ENCODE data around the gene SSTR1. TPM values are rescaled to one million over a fixed set of nuclear protein-coding genes. Genes with fewer than 3 reads are reported as not detected.

Gene SSTR1
- total RNA-seq, 1 experiment from 2014 or later = 7.7 TPM

- DNase-seq (ENCODE audit: low read depth) = no peak
Measured at GRCh38 chr14:38202444-38203191, 5.1 kb upstream of the SSTR1 start.

- DNase-seq (ENCODE audit: low read depth) = no peak
Measured at GRCh38 chr14:38203929-38204718, 3.6 kb upstream of the SSTR1 start.

- no peak for DNase-seq (ENCODE audit: low read depth)
Measured at GRCh38 chr14:38204719-38205115, 3.0 kb upstream of the SSTR1 start.

DNA sequence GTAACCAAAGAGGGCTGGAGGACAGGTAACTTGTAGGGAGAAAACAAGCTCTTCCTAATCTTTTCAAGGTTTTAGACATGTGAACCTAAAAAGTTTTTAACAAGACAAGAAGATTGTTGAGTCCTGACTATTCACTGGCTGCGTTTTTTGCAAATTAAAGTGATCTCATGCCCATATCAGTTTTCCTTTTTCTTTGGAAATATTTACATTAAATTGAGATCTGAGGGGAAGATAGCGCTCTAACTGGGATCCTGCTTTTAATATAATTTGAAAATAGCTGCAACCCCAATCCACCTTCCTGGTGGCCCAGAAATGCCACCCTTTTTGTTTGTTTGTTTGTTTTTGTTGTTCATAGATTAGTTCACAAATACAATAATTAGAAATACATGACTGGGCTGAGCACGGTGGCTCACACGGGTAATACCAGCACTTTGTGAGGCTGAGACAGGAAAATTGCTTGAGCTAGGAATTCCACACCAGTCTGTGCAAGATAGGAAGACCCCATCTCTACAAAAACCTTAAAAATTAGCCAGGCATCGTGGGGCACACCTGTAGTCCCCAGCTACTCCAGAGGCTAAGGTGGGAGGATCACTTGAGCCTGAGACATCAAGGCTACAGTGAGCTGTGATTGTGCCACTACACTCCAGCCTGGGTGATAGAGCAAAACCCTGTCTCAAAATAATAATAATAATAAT is 2.4 kb upstream of the SSTR1 start:
- DNase-seq (ENCODE audit: low read depth) = no peak

- no peak for DNase-seq (ENCODE audit: low read depth)
Measured at GRCh38 chr14:38205949-38206665, 1.6 kb upstream of the SSTR1 start.

DNA sequence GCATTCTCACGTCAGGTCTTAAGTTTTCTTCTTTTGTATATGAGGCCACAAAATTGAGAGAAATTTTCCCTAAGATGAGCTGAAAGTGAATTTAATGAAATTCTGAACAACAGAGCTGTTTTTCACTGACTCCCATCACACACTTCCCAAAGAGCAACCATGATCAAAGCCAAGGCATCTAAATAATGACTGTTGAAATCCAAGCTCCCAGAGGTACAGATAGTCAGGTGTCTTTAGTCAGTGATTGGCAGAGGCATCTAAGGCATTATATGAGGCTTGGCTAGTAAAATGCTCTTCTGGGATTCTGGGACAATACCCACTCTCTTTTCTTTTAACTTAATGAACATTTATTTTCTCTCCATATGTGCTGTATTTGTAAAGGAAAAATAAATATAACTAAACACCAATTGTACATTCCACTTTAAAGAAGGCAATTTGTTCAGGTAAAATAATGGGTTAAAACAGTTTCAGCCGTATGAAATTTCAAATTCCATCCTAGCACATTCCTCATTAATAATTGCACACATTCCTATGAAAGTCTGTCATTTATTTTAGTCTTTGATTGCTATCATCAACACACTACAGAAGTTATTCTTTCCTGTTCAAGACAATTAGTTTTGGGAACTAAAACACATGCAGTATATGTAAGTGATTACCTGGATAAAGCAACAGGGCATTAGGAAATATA is 871 bp upstream of the SSTR1 start:
- DNase-seq (ENCODE audit: low read depth) = no peak

DNA sequence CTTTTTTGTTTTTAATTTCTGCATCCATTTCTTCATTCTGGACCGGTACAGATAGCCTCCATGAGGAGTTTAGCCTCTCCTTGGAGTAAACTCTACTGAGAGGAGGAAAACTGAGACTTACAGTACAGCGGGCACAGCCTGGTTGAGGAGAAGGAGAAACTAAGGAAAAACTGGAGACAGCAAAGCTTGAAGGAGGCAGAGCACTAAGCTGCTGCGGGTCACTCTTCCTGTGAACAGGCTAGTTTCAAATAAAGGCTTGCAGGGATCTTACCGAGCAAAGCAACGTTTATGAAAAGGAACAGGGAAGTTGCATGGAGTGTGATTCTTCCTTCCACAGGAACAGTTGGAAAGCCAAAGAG is 348 bp upstream of the SSTR1 start:
- no peak for DNase-seq (ENCODE audit: low read depth)

DNA sequence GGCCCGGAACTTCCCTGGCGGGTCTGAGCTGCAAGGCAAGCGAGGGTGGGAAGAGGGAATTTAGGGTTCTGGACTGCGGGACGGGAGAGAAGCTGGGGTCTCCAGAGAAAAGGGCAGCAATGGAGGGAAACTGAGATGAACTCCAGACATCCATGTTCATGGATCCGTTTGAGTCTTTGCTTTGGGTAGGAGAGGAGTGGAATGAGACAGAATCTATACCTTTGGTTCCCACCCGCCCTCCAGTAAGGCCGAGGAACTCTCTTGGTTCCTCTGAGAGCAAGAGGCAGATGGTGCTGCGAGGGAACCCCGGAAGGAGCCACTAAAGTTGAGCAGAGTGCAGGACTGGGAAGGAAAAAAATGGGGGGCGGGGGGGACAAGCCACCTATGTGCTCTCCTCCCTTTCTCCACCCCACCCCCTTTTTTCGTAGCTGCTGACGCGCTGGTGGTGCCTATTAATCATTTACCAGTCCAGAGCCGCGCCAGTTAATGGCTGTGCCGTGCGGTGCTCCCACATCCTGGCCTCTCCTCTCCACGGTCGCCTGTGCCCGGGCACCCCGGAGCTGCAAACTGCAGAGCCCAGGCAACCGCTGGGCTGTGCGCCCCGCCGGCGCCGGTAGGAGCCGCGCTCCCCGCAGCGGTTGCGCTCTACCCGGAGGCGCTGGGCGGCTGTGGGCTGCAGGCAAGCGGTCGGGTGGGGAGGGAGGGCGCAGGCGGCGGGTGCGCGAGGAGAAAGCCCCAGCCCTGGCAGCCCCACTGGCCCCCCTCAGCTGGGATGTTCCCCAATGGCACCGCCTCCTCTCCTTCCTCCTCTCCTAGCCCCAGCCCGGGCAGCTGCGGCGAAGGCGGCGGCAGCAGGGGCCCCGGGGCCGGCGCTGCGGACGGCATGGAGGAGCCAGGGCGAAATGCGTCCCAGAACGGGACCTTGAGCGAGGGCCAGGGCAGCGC is 1.2 kb downstream of the SSTR1 start:
- peak; percentile 76 for DNase-seq (ENCODE audit: low read depth)

DNA sequence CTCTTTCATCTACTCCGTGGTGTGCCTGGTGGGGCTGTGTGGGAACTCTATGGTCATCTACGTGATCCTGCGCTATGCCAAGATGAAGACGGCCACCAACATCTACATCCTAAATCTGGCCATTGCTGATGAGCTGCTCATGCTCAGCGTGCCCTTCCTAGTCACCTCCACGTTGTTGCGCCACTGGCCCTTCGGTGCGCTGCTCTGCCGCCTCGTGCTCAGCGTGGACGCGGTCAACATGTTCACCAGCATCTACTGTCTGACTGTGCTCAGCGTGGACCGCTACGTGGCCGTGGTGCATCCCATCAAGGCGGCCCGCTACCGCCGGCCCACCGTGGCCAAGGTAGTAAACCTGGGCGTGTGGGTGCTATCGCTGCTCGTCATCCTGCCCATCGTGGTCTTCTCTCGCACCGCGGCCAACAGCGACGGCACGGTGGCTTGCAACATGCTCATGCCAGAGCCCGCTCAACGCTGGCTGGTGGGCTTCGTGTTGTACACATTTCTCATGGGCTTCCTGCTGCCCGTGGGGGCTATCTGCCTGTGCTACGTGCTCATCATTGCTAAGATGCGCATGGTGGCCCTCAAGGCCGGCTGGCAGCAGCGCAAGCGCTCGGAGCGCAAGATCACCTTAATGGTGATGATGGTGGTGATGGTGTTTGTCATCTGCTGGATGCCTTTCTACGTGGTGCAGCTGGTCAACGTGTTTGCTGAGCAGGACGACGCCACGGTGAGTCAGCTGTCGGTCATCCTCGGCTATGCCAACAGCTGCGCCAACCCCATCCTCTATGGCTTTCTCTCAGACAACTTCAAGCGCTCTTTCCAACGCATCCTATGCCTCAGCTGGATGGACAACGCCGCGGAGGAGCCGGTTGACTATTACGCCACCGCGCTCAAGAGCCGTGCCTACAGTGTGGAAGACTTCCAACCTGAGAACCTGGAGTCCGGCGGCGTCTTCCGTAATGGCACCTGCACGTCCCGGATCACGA is 2.2 kb downstream of the SSTR1 start:
- peak; percentile 94 for DNase-seq (ENCODE audit: low read depth)

DNA sequence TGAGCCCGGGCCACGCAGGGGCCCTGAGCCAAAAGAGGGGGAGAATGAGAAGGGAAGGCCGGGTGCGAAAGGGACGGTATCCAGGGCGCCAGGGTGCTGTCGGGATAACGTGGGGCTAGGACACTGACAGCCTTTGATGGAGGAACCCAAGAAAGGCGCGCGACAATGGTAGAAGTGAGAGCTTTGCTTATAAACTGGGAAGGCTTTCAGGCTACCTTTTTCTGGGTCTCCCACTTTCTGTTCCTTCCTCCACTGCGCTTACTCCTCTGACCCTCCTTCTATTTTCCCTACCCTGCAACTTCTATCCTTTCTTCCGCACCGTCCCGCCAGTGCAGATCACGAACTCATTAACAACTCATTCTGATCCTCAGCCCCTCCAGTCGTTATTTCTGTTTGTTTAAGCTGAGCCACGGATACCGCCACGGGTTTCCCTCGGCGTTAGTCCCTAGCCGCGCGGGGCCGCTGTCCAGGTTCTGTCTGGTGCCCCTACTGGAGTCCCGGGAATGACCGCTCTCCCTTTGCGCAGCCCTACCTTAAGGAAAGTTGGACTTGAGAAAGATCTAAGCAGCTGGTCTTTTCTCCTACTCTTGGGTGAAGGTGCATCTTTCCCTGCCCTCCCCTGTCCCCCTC is 3.0 kb downstream of the SSTR1 start:
- peak; percentile 65 for DNase-seq (ENCODE audit: low read depth)

- DNase-seq (ENCODE audit: low read depth) = no peak
Measured at GRCh38 chr14:38211255-38211735, 3.6 kb downstream of the SSTR1 start.

- no peak for DNase-seq (ENCODE audit: low read depth)
Measured at GRCh38 chr14:38212111-38212510, 4.4 kb downstream of the SSTR1 start.

- no peak for DNase-seq (ENCODE audit: low read depth)
Measured at GRCh38 chr14:38213001-38213400, 5.3 kb downstream of the SSTR1 start.

GRCh38 chr14:38217553-38217952 is 9.8 kb downstream of the SSTR1 start:
- no peak for DNase-seq (ENCODE audit: low read depth)

DNA sequence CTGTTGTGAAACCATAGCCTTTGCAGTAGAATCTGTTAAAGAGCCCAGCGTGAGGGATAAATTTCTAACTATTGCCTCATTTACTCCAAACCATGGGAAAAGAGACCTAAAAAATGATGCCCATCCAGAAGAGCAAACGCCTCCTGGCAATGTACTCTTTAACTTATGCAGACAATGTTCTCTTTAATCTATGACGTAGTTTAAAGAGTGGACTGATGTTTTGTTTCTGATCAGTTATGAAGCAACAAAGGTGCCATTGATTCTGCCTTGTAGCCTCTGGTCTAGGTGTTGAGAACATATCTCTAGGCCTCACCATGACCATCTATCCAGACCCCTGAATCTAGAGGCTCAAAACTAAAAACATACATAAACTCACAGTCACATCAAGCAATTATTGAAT is 13.4 kb downstream of the SSTR1 start:
- no peak for DNase-seq (ENCODE audit: low read depth)

- DNase-seq (ENCODE audit: low read depth) = no peak
Measured at GRCh38 chr14:38224338-38224737, 16.6 kb downstream of the SSTR1 start.

DNA sequence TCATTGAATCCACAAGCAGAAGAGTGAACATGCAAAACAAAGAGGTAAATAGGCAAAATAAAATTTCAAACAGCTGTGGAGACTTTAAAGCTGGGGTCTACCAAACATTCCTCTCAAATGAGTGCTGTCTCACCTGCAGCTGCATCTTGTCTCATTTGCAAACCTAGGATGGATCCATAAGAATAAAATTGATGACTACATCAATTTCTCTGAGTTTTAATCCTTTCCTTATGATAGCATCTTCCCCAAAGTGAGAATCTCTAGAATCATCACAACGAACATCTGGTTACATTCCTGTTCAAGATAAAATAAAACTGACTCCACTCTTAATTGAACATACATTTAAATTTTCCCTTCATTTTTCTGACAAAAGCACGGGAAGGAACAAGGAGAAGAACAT is 18.2 kb downstream of the SSTR1 start:
- no peak for DNase-seq (ENCODE audit: low read depth)

- DNase-seq (ENCODE audit: low read depth) = peak; percentile 75
Measured at GRCh38 chr14:38226366-38226765, 18.7 kb downstream of the SSTR1 start.
